ENCODE results near the gene KDM4C.
"Not testable (repeated sequence)": the region's sequence is repeated elsewhere in the genome, so short reads cannot be mapped to it uniquely, and the experiment has no call there.

The KDM4C gene

GRCh38 chr9:6764950-6765349 lies 7.2 kb downstream of the KDM4C start:
- no peak for DNase-seq

- no peak for DNase-seq
Observed at GRCh38 chr9:6765396-6765795, 7.6 kb downstream of the KDM4C start.

- no peak for DNase-seq
Observed at GRCh38 chr9:6766606-6767005, 8.8 kb downstream of the KDM4C start.

GRCh38 chr9:6768587-6768986 lies 10.8 kb downstream of the KDM4C start:
- not testable (repeated sequence) for DNase-seq

GRCh38 chr9:6771722-6772121 lies 13.9 kb downstream of the KDM4C start:
- DNase-seq, result no peak

GRCh38 chr9:6777213-6777902 lies 19.6 kb downstream of the KDM4C start:
- DNase-seq, result no peak

GRCh38 chr9:6779417-6780241 lies 21.9 kb downstream of the KDM4C start:
- no peak for DNase-seq

- no peak for DNase-seq
Observed at GRCh38 chr9:6780690-6781089, 22.9 kb downstream of the KDM4C start.

- no peak for DNase-seq
Observed at GRCh38 chr9:6781476-6781875, 23.7 kb downstream of the KDM4C start.

GRCh38 chr9:6782345-6782744 lies 24.6 kb downstream of the KDM4C start:
- no peak for DNase-seq

- DNase-seq, result no peak
Observed at GRCh38 chr9:6782981-6783380, 25.2 kb downstream of the KDM4C start.

- no peak for DNase-seq
Observed at GRCh38 chr9:6783753-6784152, 26.0 kb downstream of the KDM4C start.

GRCh38 chr9:6785682-6786081 lies 27.9 kb downstream of the KDM4C start:
- no peak for DNase-seq

GRCh38 chr9:6787793-6788161 lies 30.0 kb downstream of the KDM4C start:
- no peak for DNase-seq

GRCh38 chr9:6788162-6789016 lies 30.6 kb downstream of the KDM4C start:
- DNase-seq, result no peak

GRCh38 chr9:6789017-6789338 lies 31.2 kb downstream of the KDM4C start:
- not testable (repeated sequence) for DNase-seq

- DNase-seq, result no peak
Observed at GRCh38 chr9:6790866-6791265, 33.1 kb downstream of the KDM4C start.

GRCh38 chr9:6793203-6793602 lies 35.4 kb downstream of the KDM4C start:
- no peak for DNase-seq

GRCh38 chr9:6794936-6795335 lies 37.2 kb downstream of the KDM4C start:
- DNase-seq, result no peak

GRCh38 chr9:6802926-6803325 lies 45.2 kb downstream of the KDM4C start:
- no peak for DNase-seq

GRCh38 chr9:6805532-6805931 lies 47.8 kb downstream of the KDM4C start:
- DNase-seq, result no peak

- DNase-seq, result not testable (repeated sequence)
Observed at GRCh38 chr9:6806318-6806717, 48.5 kb downstream of the KDM4C start.

GRCh38 chr9:6807669-6808068 lies 49.9 kb downstream of the KDM4C start:
- not testable (repeated sequence) for DNase-seq

- no peak for DNase-seq
Observed at GRCh38 chr9:6811436-6811835, 53.7 kb downstream of the KDM4C start.

All from femur (tissue), 1 donor.